Hair follicular keratinocyte (primary cell): ENCODE results near the gene APOBEC3A. TPM values are rescaled to one million over a fixed set of nuclear protein-coding genes. Genes with fewer than 3 reads are reported as not detected.

ENCODE experiments used
- total RNA-seq: library from RNA; depleted of rRNA; stranded (reverse); fragments of >200 nt; gene quantifications from 2 replicates; pipeline ENCODE4 v1.2.3, GENCODE V29; 2015

The APOBEC3A gene
- total RNA-seq = not detected in 2 replicates

DNA sequence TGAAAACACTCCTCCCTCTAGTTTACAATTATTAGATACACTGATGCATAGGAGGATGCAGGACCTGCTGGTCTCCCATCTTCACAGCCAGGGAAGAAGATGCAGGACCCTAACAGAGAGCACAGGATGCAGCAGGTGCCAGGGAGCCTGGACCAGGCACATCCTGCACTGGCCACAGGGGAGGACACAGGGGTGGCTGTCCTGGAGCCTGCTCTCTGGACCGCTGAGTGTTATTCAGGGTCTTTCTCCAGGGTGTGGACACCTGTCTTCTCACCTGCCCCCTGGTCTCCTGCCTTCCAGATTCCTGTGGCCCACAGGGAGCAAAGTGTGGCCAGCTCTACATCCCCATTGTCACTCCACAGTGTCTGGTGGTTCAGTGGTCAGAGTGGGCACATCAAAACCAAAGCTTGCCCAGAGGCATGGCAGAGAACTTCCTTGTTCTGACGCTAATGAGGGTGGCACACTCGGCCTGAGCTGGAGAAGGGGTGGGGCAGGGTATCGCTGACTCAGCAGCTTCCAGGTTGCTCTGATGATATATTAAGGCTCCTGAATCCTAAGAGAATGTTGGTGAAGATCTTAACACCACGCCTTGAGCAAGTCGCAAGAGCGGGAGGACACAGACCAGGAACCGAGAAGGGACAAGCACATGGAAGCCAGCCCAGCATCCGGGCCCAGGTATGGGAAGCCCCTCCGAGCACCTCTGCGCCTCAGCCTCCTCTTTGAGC, at the start of gene APOBEC3A:
TSS of gene APOBEC3A (plus strand) at position 564 of the 725 bp plus-strand sequence. CDS start at position 647, 83 bp downstream.

DNA sequence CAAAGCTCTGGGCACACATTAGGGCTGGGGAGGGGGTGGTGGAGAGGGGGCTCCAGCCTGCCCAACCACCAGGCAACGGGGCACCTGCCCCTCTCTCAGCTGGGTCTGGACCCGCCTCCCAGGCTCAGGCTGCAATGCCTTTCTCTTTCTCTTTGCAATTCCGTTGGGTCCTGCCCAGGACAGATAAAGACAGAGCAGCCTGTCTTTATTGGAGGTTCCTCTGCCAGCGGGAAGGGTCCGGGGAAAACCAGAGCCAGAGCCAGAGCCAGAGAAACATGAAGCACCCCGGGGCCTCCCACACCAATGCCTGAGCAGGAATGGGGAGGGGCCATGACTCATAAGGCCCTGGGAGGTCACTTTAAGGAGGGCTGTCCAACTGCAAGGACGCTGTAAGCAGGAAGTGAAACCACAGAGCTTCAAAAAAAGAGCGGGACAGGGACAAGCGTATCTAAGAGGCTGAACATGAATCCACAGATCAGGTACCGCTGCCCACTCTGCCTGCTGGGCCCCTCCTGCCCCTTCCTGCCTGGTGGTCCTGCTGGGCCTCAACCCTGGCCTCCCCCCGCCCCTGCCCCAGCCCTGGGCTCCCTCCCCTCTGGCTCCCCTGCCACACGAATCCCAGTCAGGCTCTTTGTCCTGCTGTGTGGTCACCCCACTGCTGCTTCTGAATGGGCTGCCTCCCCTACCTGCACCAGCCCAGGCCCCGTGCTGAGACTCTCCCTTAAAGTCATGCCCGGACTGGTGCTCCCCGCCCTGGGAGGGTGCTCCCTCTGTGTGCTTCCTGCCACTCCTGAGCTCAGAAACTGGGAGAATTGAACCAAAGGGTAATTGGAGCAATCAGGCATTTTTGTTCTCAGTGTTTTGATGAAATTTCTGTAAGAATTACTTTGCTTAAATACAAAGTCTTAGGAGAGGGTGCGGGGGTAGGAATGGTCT, 24.9 kb downstream of the APOBEC3A start, which contains the start of gene APOBEC3B:
TSS of gene APOBEC3B (plus strand) at position 356 of the 936 bp plus-strand sequence. CDS start at position 463, 107 bp downstream.

Other genes with a start within 250 kb of the APOBEC3A start
- 72.1 and 72.8 TPM in 2 replicates for gene SUN2, start 201.6 kb upstream of the APOBEC3A start, total RNA-seq
- 18.8 and 23.2 TPM in 2 replicates for gene DNAL4, start 163.5 kb upstream of the APOBEC3A start, total RNA-seq
- gene NPTXR, start 113.6 kb upstream of the APOBEC3A start, total RNA-seq = 0.16 TPM in 1 of 2 replicates, not detected in the other
- 14.4 and 17.0 TPM in 2 replicates for gene CBX6, start 85.4 kb upstream of the APOBEC3A start, total RNA-seq
- gene APOBEC3B, start 24.7 kb downstream of the APOBEC3A start, total RNA-seq = 2.0 and 2.6 TPM in 2 replicates
- gene APOBEC3C, start 56.6 kb downstream of the APOBEC3A start, total RNA-seq = 42.9 and 53.4 TPM in 2 replicates
- gene APOBEC3D, start 63.5 kb downstream of the APOBEC3A start, total RNA-seq = 0.23 TPM in 1 of 2 replicates, not detected in the other
- 2.7 and 8.8 TPM in 2 replicates for gene APOBEC3F, start 83.3 kb downstream of the APOBEC3A start, total RNA-seq
- gene APOBEC3G, start 119.7 kb downstream of the APOBEC3A start, total RNA-seq = 8.4 and 20.9 TPM in 2 replicates
- gene APOBEC3H, start 139.6 kb downstream of the APOBEC3A start, total RNA-seq = 0.11 TPM in 1 of 2 replicates, not detected in the other
- gene CBX7, start 195.1 kb downstream of the APOBEC3A start, total RNA-seq = 1.1 and 4.2 TPM in 2 replicates